HG02642 (cell line): Measurements from ENCODE around the gene HNMT.
"Not testable (repeated sequence)": the region's sequence is repeated elsewhere in the genome, so short reads cannot be mapped to it uniquely, and the experiment has no call there.

Experiments
- ATAC-seq: cut with Tn5 transposase; IDR thresholded peaks from one replicate; pipeline ENCODE4 v1.9.1; 2021; ENCODE audit warnings: mild to moderate bottlenecking; ENCODE audit not compliant: unreplicated experiment, poor library complexity

Gene HNMT

DNA sequence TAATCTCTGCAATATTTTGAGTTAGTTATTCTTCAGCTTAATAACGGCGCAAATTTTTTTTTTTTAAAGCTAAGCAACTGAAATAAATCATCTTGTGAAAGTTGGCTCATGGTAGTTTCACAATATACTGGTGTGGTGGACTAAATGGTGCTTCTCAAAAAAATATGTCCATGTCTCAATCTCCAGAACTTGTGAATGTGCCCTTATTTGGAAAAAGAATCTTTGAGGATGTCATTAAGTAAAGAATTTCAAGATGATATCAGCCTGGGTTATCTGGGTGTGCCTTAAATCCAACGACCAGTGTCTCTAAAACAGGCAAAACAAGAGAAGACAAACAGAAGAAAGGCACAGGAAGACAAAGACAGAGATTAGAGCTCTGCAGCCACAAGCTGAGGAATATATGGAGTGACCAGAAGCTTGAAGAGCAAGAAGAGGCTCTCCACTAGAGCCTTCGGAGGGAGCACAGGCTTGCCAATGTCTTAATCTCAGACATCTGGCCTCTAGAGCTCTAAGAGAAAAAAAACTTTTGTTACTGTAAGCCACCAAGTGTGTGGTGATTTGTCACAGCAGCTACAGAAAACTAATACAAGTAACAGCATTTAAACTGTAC, 71.4 kb downstream of the HNMT start:
- ATAC-seq = no peak

DNA sequence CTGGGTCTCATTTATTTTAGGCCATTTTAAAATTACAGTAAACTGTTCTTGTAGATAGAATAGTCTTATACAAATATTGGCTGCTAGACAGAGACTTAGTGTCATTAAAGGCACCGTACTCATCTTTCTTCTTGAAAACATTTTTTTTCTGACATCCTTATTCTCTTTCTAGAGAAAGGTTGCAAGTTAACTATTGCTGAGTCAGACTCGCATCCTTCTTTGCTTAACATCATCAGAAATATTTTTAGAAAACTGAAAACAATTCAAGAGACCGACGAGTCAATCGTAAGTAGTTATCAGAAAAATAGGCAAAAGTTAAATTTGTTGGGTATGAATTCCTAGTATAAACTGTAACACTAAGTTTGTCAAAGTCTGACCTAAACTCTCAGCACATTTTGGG, 72.2 kb downstream of the HNMT start:
- no peak for ATAC-seq

DNA sequence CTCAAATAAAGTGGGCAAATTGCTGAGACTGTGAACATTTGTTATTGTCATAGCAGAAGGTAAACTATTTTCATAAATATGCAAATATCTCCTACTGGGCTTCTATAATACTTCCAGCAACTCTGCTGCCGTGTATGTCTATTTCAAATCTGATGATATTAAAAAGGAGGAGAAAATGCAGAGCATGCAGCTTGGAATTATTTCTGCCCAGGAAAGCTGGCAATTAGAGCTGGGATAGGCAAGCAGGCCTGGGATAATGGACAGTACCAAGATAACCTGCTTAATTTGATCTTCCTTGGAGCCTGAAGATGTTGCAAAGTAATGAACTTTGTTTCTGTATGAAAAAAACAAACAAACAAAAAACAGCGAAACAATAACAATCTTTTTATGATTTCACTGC, 72.8 kb downstream of the HNMT start:
- ATAC-seq = no peak

DNA sequence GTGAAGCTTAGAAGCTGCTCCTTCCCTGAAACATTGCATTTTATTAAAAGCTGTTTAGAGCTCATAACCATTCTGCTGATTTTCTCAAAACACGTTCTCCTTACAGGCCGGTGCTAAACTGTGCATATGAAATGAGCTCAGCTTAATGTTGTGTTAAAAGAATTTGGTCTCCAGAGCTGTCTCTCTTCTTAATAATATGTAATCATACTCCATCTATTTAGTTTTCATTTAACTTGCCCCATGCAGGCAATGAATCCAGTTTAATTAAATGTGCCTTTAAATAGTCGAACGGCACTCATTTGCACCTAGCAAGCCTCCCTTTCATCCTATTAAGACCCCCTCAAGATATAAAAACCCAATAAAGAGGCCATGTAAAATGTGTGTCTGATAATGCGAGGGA, 76.3 kb downstream of the HNMT start:
- ATAC-seq = no peak

DNA sequence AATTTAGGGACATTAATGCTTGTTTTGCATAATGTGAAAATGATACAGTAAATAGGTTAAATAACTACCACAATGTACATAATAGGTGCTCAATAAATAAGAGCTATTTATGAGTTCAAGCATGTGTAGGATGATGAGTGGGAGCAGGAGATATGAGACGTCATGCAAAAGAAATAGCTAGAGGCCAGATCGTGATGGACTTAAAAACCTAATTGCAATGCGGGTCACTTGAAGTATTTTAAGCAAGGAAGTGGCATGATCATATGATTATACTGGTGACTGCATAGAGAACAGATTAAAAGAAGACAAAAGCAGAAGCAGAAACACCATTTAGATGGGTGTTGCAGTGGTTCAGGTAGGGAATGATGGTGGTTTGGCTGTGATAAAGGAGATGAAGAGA, 78.0 kb downstream of the HNMT start:
- no peak for ATAC-seq

DNA sequence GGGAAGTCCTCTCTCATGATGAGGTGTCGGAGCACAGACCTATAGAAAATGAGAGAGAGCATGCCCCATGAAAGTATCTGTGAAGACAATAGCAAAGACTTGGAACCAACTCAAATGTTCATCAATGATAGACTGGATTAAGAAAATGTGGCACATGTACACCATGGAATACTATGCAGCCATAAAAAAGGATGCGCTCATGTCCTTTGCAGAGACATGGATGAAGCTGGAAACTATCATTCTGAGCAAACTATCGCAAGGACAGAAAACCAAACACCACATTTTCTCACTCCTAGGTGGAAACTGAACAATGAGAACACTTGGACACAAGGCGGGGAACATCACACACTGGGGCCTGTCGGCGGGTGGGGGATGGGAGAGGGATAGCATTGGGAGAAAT, 79.3 kb downstream of the HNMT start:
- not testable (repeated sequence) for ATAC-seq

DNA sequence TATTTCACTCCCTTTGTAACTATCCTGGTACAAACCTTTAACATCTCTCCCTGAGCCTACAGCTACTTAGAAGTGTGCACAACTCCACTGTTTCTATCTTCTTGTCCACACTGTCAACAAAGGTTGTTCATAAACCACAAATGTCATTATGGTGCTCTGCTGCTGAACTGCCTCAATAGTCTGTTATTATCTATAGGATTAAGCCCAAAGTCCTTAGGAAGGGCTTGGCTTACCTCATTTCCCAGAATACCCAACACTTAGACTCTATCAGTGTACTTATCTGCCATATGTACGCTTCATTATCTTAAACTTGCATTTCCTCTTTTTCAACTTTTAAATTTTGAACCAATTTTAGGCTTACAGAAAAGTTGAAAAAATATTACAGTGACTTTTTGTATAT, 94.2 kb downstream of the HNMT start:
- no peak for ATAC-seq

DNA sequence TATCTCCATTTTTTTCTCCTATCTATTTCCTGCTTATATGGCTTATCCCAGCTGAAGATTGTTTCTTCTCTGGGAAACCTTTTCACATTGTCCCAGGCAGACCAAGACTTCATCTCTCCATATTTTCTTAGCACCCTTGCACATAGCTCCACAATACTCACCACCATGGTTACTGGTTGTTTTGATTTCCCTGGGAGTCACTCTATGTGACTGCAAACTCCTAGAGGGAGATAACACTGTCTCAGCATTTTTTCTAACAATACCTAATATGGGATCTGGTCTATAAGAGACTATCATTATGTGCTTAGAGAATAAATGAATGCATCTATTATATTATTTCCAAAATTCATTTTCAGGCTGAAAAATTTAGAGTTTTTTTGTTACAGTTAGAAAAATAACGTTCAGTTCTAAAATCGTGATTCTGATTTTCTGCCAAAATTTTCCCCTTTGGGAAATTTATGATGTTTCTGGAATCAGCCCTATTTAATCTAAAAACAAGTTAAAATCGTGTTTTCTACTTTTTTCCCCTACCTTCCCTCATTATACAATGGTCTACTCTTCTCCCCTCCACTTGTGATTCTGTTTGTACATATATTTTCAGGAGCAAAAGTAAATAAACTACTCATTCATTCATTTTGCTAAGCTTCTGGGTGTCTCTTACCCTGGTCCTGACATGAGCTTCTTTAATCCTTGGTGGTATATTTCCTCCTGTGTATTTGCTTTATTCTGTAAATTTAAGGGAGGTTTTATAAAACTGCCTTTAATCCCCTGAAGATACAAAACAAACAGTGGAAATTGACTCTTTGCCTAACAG, 95.4 kb downstream of the HNMT start:
- ATAC-seq = no peak

DNA sequence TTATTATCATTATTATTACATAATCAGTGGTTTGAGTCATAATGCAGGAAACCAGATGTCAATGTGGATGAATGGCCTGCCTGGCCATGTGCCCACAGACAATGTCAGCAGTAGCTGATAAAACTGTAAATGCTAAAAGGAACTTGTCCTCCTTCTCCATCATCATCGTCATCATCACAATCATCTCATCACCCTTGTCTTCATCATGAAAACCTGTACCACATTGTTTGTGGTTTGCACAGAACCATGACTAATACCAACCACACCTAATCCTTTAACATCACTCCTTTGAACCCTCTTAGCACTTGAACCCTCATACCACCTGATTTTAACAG, 96.0 kb downstream of the HNMT start:
- ATAC-seq = no peak

DNA sequence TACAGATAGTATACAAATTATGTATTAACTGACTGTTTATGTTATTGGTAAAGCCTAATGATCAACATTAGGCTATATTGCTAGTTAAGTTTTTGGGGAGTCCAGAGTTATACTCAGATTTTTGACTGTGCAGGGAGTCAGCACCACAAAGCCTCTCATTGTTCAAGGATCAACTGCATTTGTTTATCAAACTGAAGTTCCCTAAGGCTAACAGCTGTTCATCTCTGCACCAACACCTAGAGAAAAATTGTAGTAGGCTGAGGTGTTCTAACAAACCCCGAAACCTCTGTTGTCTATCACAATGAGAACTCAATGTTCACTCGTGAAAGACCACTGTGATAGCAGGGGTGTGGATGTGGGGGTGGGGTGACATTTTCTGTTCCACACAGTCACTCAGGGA, 97.7 kb downstream of the HNMT start:
- ATAC-seq = no peak

DNA sequence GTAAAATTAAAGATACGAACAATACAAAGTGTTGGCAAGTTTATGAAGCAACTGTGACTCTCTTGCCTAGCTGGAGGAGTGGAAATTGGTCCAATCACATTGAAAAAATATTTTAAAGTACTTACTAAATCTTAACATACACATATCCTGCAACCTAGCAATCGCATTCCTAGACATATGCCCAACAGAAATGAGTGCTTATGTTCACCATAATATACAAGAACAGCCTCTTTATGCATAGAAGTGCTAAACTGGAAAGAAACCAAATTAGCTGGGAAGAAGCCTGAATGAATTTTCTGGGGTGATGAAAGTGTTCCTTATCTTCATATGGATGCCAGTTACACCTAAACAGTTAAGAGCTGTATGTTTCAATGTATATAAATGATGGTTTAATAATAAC, 98.9 kb downstream of the HNMT start:
- ATAC-seq = no peak
